Measurements from ENCODE around the gene GSG1. TPM values are rescaled to one million over a fixed set of nuclear protein-coding genes. Genes with fewer than 3 reads are reported as not detected.

The GSG1 gene
- total and polyA plus RNA-seq, 2 of the 8 experiments (the other 6 are each of a cell fraction or from before 2014, with no cell fraction given), result 0.89 to 1.4 TPM

DNA sequence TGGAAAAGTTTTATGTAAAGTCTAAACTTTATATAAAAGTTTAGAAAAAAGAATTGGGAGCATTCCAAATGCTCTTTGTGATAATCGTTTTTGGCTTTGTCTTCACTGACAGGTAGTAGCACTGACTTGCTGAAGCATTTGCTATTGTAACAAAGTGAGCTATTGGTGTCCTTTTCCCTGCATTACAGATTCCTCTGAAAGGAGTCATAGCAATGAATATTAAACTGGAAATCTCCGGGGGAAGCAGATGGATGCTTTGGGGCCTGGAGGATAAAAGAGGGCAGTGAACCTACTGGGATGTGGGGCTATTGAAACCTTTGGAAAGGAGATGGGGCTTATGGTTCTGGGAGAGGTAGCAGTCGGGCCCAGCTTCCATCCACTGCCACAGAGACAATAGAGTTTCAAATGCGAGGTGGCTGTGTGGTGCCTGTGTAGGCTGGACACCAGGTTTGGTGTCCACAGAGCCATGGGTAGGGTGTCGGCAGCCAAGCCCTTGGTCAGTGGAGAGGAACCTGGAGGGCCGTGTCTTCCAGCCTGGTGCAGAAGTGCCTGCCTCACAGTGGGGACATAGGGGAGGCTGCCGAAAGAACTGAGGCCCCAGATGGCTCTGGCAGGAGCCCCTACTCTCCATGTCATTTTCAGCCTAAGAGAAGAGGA is 10.1 kb downstream of the GSG1 start (continued):
- TF ChIP-seq, protein P1, sequence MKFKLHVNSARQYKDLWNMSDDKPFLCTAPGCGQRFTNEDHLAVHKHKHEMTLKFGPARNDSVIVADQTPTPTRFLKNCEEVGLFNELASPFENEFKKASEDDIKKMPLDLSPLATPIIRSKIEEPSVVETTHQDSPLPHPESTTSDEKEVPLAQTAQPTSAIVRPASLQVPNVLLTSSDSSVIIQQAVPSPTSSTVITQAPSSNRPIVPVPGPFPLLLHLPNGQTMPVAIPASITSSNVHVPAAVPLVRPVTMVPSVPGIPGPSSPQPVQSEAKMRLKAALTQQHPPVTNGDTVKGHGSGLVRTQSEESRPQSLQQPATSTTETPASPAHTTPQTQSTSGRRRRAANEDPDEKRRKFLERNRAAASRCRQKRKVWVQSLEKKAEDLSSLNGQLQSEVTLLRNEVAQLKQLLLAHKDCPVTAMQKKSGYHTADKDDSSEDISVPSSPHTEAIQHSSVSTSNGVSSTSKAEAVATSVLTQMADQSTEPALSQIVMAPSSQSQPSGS (IDR thresholded peaks at IDR 0.05; ENCODE audit: low read length), result no peak
- TF ChIP-seq TAF7 (optimal IDR thresholded peaks at IDR 0.05; ENCODE audit: borderline replicate concordance, low read depth, low read length), result no peak
- TF ChIP-seq, protein P2, sequence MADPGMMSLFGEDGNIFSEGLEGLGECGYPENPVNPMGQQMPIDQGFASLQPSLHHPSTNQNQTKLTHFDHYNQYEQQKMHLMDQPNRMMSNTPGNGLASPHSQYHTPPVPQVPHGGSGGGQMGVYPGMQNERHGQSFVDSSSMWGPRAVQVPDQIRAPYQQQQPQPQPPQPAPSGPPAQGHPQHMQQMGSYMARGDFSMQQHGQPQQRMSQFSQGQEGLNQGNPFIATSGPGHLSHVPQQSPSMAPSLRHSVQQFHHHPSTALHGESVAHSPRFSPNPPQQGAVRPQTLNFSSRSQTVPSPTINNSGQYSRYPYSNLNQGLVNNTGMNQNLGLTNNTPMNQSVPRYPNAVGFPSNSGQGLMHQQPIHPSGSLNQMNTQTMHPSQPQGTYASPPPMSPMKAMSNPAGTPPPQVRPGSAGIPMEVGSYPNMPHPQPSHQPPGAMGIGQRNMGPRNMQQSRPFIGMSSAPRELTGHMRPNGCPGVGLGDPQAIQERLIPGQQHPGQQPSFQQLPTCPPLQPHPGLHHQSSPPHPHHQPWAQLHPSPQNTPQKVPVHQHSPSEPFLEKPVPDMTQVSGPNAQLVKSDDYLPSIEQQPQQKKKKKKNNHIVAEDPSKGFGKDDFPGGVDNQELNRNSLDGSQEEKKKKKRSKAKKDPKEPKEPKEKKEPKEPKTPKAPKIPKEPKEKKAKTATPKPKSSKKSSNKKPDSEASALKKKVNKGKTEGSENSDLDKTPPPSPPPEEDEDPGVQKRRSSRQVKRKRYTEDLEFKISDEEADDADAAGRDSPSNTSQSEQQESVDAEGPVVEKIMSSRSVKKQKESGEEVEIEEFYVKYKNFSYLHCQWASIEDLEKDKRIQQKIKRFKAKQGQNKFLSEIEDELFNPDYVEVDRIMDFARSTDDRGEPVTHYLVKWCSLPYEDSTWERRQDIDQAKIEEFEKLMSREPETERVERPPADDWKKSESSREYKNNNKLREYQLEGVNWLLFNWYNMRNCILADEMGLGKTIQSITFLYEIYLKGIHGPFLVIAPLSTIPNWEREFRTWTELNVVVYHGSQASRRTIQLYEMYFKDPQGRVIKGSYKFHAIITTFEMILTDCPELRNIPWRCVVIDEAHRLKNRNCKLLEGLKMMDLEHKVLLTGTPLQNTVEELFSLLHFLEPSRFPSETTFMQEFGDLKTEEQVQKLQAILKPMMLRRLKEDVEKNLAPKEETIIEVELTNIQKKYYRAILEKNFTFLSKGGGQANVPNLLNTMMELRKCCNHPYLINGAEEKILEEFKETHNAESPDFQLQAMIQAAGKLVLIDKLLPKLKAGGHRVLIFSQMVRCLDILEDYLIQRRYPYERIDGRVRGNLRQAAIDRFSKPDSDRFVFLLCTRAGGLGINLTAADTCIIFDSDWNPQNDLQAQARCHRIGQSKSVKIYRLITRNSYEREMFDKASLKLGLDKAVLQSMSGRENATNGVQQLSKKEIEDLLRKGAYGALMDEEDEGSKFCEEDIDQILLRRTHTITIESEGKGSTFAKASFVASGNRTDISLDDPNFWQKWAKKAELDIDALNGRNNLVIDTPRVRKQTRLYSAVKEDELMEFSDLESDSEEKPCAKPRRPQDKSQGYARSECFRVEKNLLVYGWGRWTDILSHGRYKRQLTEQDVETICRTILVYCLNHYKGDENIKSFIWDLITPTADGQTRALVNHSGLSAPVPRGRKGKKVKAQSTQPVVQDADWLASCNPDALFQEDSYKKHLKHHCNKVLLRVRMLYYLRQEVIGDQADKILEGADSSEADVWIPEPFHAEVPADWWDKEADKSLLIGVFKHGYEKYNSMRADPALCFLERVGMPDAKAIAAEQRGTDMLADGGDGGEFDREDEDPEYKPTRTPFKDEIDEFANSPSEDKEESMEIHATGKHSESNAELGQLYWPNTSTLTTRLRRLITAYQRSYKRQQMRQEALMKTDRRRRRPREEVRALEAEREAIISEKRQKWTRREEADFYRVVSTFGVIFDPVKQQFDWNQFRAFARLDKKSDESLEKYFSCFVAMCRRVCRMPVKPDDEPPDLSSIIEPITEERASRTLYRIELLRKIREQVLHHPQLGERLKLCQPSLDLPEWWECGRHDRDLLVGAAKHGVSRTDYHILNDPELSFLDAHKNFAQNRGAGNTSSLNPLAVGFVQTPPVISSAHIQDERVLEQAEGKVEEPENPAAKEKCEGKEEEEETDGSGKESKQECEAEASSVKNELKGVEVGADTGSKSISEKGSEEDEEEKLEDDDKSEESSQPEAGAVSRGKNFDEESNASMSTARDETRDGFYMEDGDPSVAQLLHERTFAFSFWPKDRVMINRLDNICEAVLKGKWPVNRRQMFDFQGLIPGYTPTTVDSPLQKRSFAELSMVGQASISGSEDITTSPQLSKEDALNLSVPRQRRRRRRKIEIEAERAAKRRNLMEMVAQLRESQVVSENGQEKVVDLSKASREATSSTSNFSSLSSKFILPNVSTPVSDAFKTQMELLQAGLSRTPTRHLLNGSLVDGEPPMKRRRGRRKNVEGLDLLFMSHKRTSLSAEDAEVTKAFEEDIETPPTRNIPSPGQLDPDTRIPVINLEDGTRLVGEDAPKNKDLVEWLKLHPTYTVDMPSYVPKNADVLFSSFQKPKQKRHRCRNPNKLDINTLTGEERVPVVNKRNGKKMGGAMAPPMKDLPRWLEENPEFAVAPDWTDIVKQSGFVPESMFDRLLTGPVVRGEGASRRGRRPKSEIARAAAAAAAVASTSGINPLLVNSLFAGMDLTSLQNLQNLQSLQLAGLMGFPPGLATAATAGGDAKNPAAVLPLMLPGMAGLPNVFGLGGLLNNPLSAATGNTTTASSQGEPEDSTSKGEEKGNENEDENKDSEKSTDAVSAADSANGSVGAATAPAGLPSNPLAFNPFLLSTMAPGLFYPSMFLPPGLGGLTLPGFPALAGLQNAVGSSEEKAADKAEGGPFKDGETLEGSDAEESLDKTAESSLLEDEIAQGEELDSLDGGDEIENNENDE (IDR thresholded peaks at IDR 0.05; ENCODE audit: insufficient replicate concordance, low read length), result no peak

Measured in H1 (cell line).